Liver (tissue), 9 donors: ENCODE measurements around the gene TACO1. TPM values are rescaled to one million over a fixed set of nuclear protein-coding genes. Genes with fewer than 3 reads are reported as not detected.

ENCODE experiments used
- DNase-seq: peaks from one replicate; pipeline ENCODE4 v3.0.0-alpha.2; 2017; ENCODE audit warnings: low spot score
- H3K27ac ChIP-seq, 2 donors: one replicate each; pipeline ENCODE4 v1.7.0; 2013; ENCODE audit warnings: inconsistent platforms in 2 of 2, low read length in 2 of 2, control low read depth in 1 of 2, low read depth in 1 of 2, mild to moderate bottlenecking in 1 of 2
- H3K27me3 ChIP-seq, 4 donors: one replicate each; pipeline versions ENCODE4 v1.6.1 to v1.7.0; 2013; ENCODE audit warnings: low read length in 3 of 4, inconsistent platforms in 1 of 4, mild to moderate bottlenecking in 1 of 4, moderate library complexity in 1 of 4; ENCODE audit not compliant: control insufficient read depth in 4 of 4, insufficient read depth in 4 of 4
- H3K36me3 ChIP-seq, 4 donors: one replicate each; pipeline versions ENCODE4 v1.6.1 to v1.7.0; 2013; ENCODE audit warnings: low read length in 3 of 4, mild to moderate bottlenecking in 3 of 4, low read depth in 1 of 4, moderate library complexity in 1 of 4; ENCODE audit not compliant: control insufficient read depth in 4 of 4, insufficient read depth in 3 of 4
- H3K4me1 ChIP-seq, 4 donors: one replicate each; pipeline versions ENCODE4 v1.6.1 to v1.7.0; 2013; ENCODE audit warnings: low read length in 3 of 4, mild to moderate bottlenecking in 3 of 4, moderate library complexity in 1 of 4; ENCODE audit not compliant: control insufficient read depth in 4 of 4, insufficient read depth in 4 of 4
- H3K4me3 ChIP-seq, 3 donors: one replicate each; pipeline versions ENCODE4 v1.6.1 to v1.7.0; 2013; ENCODE audit warnings: low read length in 3 of 3, control low read depth in 1 of 3, low read depth in 1 of 3, mild to moderate bottlenecking in 1 of 3
- H3K9ac ChIP-seq, 2 donors: one replicate each; pipeline ENCODE4 v1.7.0; 2013; ENCODE audit warnings: low read length in 2 of 2, mild to moderate bottlenecking in 2 of 2, moderate library complexity in 2 of 2, control low read depth in 1 of 2, low read depth in 1 of 2
- H3K9me3 ChIP-seq, 4 donors: one replicate each; pipeline versions ENCODE4 v1.6.1 to v1.7.0; 2013; ENCODE audit warnings: low read length in 3 of 4; ENCODE audit not compliant: control insufficient read depth in 4 of 4
- ATF3 ChIP-seq: IDR thresholded peaks from 2 replicates; pipeline ENCODE4 v1.6.1; 2016; ENCODE audit warnings: antibody characterized with exemption
- CTCF ChIP-seq: fragments of 150-350 bp; IDR thresholded peaks from 2 replicates; pipeline ENCODE4 v1.5.1; 2017; ENCODE audit warnings: improper control_type of control experiment, low read depth, low read length; ENCODE audit not compliant: missing input control
- FOXA1 ChIP-seq: IDR thresholded peaks from 2 replicates; pipeline ENCODE4 v1.6.1; 2016; ENCODE audit warnings: antibody characterized with exemption
- FOXA2 ChIP-seq: IDR thresholded peaks from 2 replicates; pipeline ENCODE4 v1.6.1; 2016; ENCODE audit warnings: antibody characterized with exemption
- GABPA ChIP-seq, 2 donors: IDR thresholded peaks in 1 of 2; conservative IDR thresholded peaks in 1 of 2; 2 replicates each; pipeline ENCODE4 v1.6.1; 2016; ENCODE audit warnings: antibody characterized with exemption in 2 of 2, mild to moderate bottlenecking in 1 of 2, moderate library complexity in 1 of 2
- HNF4A ChIP-seq, 2 donors: conservative IDR thresholded peaks; 2 replicates each; pipeline ENCODE4 v1.6.1; 2016; ENCODE audit warnings: antibody characterized with exemption in 2 of 2, mild to moderate bottlenecking in 2 of 2
- MAX ChIP-seq: IDR thresholded peaks from 2 replicates; pipeline ENCODE4 v1.6.1; 2016; ENCODE audit warnings: antibody characterized with exemption
- NR2F2 ChIP-seq: IDR thresholded peaks from 2 replicates; pipeline ENCODE4 v1.6.1; 2016; ENCODE audit warnings: antibody characterized with exemption
- RAD21 ChIP-seq, 2 donors: IDR thresholded peaks; 2 replicates each; pipeline ENCODE4 v1.6.1; 2016; ENCODE audit warnings: antibody characterized with exemption in 2 of 2, mild to moderate bottlenecking in 2 of 2
- RXRA ChIP-seq, 2 donors: IDR thresholded peaks; 2 replicates each; pipeline ENCODE4 v1.6.1; 2017 to 2018; ENCODE audit warnings: antibody characterized with exemption in 2 of 2, mild to moderate bottlenecking in 1 of 2
- SP1 ChIP-seq: IDR thresholded peaks from 2 replicates; pipeline ENCODE4 v1.6.1; 2018; ENCODE audit warnings: antibody characterized with exemption, mild to moderate bottlenecking
- TAF1 ChIP-seq: conservative IDR thresholded peaks from 2 replicates; pipeline ENCODE4 v1.6.1; 2016; ENCODE audit warnings: antibody characterized with exemption, mild to moderate bottlenecking
- YY1 ChIP-seq: IDR thresholded peaks from 2 replicates; pipeline ENCODE4 v1.6.1; 2016; ENCODE audit warnings: antibody characterized with exemption, mild to moderate bottlenecking
- WGBS: extraction: QIAGEN DNeasy Blood & Tissue Kit; methylation state at CpG from one replicate; pipeline ENCODE4 v1.1.7; 2013; 5-methylcytosine and 5-hydroxymethylcytosine counted together
- polyA plus RNA-seq, 2 donors: library from polyadenylated mRNA; stranded (reverse) in 1 of 2; unstranded in 1 of 2; fragments of 200-250 nt in 1 of 2; fragments of >200 nt in 1 of 2; fragmentation: Nextera tagmentation in 1 of 2; extraction: Ambion mirVana in 1 of 2; gene quantifications; one replicate each; pipeline versions ENCODE4 v1.2.1 to v1.2.3, GENCODE V29; 2013 to 2015
- total RNA-seq, 2 donors: library from RNA; depleted of rRNA; stranded (reverse); fragments of >200 nt; gene quantifications; one replicate each; pipeline ENCODE4 v1.2.3, GENCODE V29; 2014
- TF ChIP-seq, protein P1 (sequence below): IDR thresholded peaks from 2 replicates; pipeline ENCODE4 v1.6.1; 2016; ENCODE audit warnings: antibody characterized with exemption
- TF ChIP-seq, protein P2 (sequence below): IDR thresholded peaks from 2 replicates; pipeline ENCODE4 v1.6.1; 2016; ENCODE audit warnings: antibody characterized with exemption, mild to moderate bottlenecking
- donor health status: healthy.
- donor health status: healthy.
- donor health status: healthy.
- donor health status: healthy.
- donor health status: healthy.

The TACO1 gene
- total and polyA plus RNA-seq, 4 donors: 14.3 to 55.8 (median 41.7) TPM

DNA sequence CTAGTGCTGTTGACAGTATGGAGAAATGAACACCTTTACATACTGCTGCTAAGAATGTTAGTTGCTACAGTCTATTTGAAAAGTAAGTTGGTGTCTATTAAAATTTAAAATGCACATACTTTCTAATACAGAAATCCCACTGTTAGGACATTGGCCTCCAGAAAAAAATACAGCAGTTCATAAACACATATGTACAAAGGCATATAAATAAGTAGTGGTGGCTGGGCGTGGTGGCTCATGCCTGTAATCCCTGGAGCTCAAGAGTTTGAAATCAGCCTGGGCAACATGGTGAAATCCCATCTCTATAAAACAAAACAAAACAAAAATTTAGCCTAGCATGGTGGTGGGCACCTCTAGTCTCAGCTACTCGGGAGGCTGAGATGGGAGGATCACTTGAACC lies 37.4 kb upstream of the TACO1 start (continued):
- TF ChIP-seq, protein P1, sequence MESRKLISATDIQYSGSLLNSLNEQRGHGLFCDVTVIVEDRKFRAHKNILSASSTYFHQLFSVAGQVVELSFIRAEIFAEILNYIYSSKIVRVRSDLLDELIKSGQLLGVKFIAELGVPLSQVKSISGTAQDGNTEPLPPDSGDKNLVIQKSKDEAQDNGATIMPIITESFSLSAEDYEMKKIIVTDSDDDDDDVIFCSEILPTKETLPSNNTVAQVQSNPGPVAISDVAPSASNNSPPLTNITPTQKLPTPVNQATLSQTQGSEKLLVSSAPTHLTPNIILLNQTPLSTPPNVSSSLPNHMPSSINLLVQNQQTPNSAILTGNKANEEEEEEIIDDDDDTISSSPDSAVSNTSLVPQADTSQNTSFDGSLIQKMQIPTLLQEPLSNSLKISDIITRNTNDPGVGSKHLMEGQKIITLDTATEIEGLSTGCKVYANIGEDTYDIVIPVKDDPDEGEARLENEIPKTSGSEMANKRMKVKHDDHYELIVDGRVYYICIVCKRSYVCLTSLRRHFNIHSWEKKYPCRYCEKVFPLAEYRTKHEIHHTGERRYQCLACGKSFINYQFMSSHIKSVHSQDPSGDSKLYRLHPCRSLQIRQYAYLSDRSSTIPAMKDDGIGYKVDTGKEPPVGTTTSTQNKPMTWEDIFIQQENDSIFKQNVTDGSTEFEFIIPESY: no peak

DNA sequence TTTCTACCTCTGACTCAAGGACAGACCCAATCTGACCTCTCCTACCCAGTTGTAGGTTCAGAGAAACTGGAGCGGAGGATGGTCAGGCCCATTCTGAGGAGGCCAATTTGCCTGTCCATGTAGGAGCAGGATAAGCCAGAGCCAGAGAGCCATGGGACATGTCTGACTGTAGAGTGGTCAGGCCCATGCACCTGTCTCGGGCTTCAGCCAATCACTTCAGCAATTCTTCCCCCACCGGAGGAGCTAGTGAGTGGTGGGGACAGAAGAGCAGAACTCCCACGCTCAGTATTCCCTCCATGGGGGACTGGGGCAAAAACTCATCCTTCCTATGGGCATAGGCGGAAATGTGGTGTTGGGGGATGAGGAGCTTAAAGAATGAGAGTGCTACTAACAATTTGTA lies 36.1 kb upstream of the TACO1 start:
- WGBS: 97% methylated on average over 5 of the region's 5 CpGs
- Histone ChIP-seq H3K4me3 (no peak overlapping the region), H3K27ac (no peak overlapping the region), H3K36me3 (no peaks in the 10 kb centered on the region), H3K9ac (no peak overlapping the region), H3K27me3 (no peaks in the 10 kb centered on the region), H3K4me1 (peaks cover 0 to 7% (median 4%) of the 10 kb centered on the region in 4 donors), H3K9me3 (no peaks in the 10 kb centered on the region)
- DNase-seq: no peak
- TF ChIP-seq RAD21 (IDR thresholded peaks at IDR 0.05): no peak
- no peak for TF ChIP-seq NR2F2
- TF ChIP-seq FOXA1: no peak

- TF ChIP-seq ATF3: no peak
- no peak for TF ChIP-seq TAF1
- no peak for TF ChIP-seq SP1
- TF ChIP-seq NR2F2: no peak
- no peak for TF ChIP-seq FOXA2
- TF ChIP-seq, protein P2, sequence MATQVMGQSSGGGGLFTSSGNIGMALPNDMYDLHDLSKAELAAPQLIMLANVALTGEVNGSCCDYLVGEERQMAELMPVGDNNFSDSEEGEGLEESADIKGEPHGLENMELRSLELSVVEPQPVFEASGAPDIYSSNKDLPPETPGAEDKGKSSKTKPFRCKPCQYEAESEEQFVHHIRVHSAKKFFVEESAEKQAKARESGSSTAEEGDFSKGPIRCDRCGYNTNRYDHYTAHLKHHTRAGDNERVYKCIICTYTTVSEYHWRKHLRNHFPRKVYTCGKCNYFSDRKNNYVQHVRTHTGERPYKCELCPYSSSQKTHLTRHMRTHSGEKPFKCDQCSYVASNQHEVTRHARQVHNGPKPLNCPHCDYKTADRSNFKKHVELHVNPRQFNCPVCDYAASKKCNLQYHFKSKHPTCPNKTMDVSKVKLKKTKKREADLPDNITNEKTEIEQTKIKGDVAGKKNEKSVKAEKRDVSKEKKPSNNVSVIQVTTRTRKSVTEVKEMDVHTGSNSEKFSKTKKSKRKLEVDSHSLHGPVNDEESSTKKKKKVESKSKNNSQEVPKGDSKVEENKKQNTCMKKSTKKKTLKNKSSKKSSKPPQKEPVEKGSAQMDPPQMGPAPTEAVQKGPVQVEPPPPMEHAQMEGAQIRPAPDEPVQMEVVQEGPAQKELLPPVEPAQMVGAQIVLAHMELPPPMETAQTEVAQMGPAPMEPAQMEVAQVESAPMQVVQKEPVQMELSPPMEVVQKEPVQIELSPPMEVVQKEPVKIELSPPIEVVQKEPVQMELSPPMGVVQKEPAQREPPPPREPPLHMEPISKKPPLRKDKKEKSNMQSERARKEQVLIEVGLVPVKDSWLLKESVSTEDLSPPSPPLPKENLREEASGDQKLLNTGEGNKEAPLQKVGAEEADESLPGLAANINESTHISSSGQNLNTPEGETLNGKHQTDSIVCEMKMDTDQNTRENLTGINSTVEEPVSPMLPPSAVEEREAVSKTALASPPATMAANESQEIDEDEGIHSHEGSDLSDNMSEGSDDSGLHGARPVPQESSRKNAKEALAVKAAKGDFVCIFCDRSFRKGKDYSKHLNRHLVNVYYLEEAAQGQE: no peak
- no peak for TF ChIP-seq GABPA (IDR thresholded peaks at IDR 0.05 in 1 of 2, conservative IDR thresholded peaks at IDR 0.05 in 1 of 2)
- TF ChIP-seq MAX: no peak
- TF ChIP-seq RAD21 (IDR thresholded peaks at IDR 0.05): no peak
- no peak for TF ChIP-seq YY1
- TF ChIP-seq CTCF: no peak
- TF ChIP-seq HNF4A (conservative IDR thresholded peaks at IDR 0.05): no peak
- no peak for TF ChIP-seq RXRA (IDR thresholded peaks at IDR 0.05)
- Histone ChIP-seq H3K9me3 (no peaks in the 10 kb centered on the region), H3K4me3 (no peak overlapping the region), H3K4me1 (peaks cover 0 to 10% (median 4%) of the 10 kb centered on the region in 4 donors), H3K27ac (no peak overlapping the region), H3K36me3 (no peaks in the 10 kb centered on the region), H3K9ac (no peak overlapping the region), H3K27me3 (no peaks in the 10 kb centered on the region)
- DNase-seq: no peak
- 92% methylated on average over 1 of the region's 1 CpG for WGBS
Observed at GRCh38 chr17:63567229-63567628, 33.5 kb upstream of the TACO1 start.
